ENCODE results near the gene TNK1.

Gene TNK1

GRCh38 chr17:7435676-7436555, 55.0 kb downstream of the TNK1 start:
- peak; percentile 53 for DNase-seq (ENCODE audit: low spot score)

GRCh38 chr17:7436556-7437368, 55.9 kb downstream of the TNK1 start:
- peak; percentile 81 for DNase-seq (ENCODE audit: low spot score)

- no peak for DNase-seq (ENCODE audit: low spot score)
Measured at GRCh38 chr17:7437369-7437863, 56.5 kb downstream of the TNK1 start.

- peak; percentile 31 for DNase-seq (ENCODE audit: low spot score)
Measured at GRCh38 chr17:7437950-7438614, 57.2 kb downstream of the TNK1 start.

- no peak for DNase-seq (ENCODE audit: low spot score)
Measured at GRCh38 chr17:7438656-7439460, 58.0 kb downstream of the TNK1 start.

All from CD4-positive, alpha-beta T cell treated with Interleukin-15 for 4 hours (primary cell).